Measurements from ENCODE around the gene SCARB1.

DNA sequence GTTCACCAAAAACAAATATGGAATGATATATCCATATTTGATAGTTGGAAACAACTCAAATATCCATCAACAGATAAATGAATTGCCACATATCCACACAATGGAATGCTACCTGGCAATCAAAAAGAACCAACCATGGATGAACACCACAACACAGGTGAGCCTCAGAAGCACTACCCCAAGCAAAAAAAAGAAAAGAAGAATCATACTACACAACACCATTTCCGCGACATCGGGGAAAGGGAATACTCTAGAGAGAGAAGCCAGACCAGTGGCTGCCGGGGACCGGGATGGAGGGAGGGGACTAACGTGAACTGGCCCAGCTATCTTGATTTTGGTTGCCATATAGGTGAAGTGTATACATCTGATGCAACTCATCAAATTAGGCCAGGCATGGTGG is 41.4 kb downstream of the SCARB1 start:
- TF ChIP-seq, protein P1, sequence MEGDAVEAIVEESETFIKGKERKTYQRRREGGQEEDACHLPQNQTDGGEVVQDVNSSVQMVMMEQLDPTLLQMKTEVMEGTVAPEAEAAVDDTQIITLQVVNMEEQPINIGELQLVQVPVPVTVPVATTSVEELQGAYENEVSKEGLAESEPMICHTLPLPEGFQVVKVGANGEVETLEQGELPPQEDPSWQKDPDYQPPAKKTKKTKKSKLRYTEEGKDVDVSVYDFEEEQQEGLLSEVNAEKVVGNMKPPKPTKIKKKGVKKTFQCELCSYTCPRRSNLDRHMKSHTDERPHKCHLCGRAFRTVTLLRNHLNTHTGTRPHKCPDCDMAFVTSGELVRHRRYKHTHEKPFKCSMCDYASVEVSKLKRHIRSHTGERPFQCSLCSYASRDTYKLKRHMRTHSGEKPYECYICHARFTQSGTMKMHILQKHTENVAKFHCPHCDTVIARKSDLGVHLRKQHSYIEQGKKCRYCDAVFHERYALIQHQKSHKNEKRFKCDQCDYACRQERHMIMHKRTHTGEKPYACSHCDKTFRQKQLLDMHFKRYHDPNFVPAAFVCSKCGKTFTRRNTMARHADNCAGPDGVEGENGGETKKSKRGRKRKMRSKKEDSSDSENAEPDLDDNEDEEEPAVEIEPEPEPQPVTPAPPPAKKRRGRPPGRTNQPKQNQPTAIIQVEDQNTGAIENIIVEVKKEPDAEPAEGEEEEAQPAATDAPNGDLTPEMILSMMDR (IDR thresholded peaks at IDR 0.05), result no peak
- no peak for TF ChIP-seq POLR2A (IDR thresholded peaks at IDR 0.05)

Measured in lower leg skin (tissue), 3 donors.